GM18951 (cell line): ENCODE results near the gene ACOXL.

ENCODE experiments used
- POLR2A ChIP-seq: IDR thresholded peaks from 4 replicates; pipeline ENCODE4 v1.6.1; 2011; ENCODE audit warnings: mild to moderate bottlenecking; ENCODE audit not compliant: insufficient read length, insufficient read depth; ENCODE audit errors: extremely low read depth
- in situ Hi-C: fragments of 300-500 bp; cut with MboI; formaldehyde crosslinking; loops from one replicate; pipeline ENCODE4 v1.12.0; 2022; ENCODE audit warnings: low sequenced_read_pairs, mixed read lengths, inconsistent platforms; ENCODE audit not compliant: unreplicated experiment

ACOXL gene

GRCh38 chr2:110712737-110713136 is 19.6 kb upstream of the ACOXL start:
- no peak for TF ChIP-seq POLR2A
- in situ Hi-C loops = no loop called here

GRCh38 chr2:110713513-110714362 is 18.6 kb upstream of the ACOXL start:
- TF ChIP-seq POLR2A = no peak
- in situ Hi-C loops = no loop called here

GRCh38 chr2:110714452-110715224 is 17.7 kb upstream of the ACOXL start:
- in situ Hi-C loops = no loop called here
- TF ChIP-seq POLR2A = no peak

- in situ Hi-C loops = no loop called here
These were observed 15.3 kb upstream of the ACOXL start for GRCh38 chr2:110716959-110717645.

GRCh38 chr2:110717734-110718133 is 14.6 kb upstream of the ACOXL start:
- in situ Hi-C loops = no loop called here
- TF ChIP-seq POLR2A = no peak

More at GRCh38 chr2:110716959-110717645, 15.3 kb upstream of the ACOXL start:
- no peak for TF ChIP-seq POLR2A

- no peak for TF ChIP-seq POLR2A
- in situ Hi-C loops = no loop called here
These were observed 14.0 kb upstream of the ACOXL start for GRCh38 chr2:110718382-110718781.

GRCh38 chr2:110718990-110719389 is 13.4 kb upstream of the ACOXL start:
- TF ChIP-seq POLR2A = no peak
- in situ Hi-C loops = no loop called here

GRCh38 chr2:110720547-110720946 is 11.8 kb upstream of the ACOXL start:
- TF ChIP-seq POLR2A = no peak
- in situ Hi-C loops = no loop called here

GRCh38 chr2:110724820-110725219 is 7.6 kb upstream of the ACOXL start:
- in situ Hi-C loops = no loop called here

GRCh38 chr2:110725370-110725769 is 7.0 kb upstream of the ACOXL start:
- no peak for TF ChIP-seq POLR2A
- in situ Hi-C loops = no loop called here

More at GRCh38 chr2:110724820-110725219, 7.6 kb upstream of the ACOXL start:
- no peak for TF ChIP-seq POLR2A

GRCh38 chr2:110725859-110726258 is 6.5 kb upstream of the ACOXL start:
- no peak for TF ChIP-seq POLR2A
- in situ Hi-C loops = no loop called here

- in situ Hi-C loops = no loop called here
- TF ChIP-seq POLR2A = no peak
These were observed 6.1 kb upstream of the ACOXL start for GRCh38 chr2:110726285-110726684.

GRCh38 chr2:110727923-110728322 is 4.5 kb upstream of the ACOXL start:
- in situ Hi-C loops = no loop called here
- TF ChIP-seq POLR2A = no peak
